ENCODE data around the gene SLC12A8.

SLC12A8 gene

DNA sequence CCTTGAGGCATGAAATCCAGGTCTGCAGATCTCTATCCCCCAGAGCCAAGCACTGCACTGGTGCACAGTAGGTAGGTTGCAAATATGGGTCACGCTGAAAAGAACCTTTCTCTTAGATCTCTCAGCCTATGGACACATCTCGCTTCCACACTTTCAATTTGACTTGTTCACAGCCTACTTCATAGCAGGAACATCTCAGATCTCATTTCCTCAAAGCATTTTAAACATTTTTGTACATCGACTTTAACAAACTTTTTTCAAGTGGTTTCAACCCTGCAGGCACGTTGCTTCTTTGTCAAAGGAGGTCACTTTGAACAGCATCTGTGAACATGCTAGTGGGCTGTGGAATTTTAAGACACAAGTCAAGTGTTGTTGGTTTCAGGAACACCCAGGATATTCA is 76.0 kb downstream of the SLC12A8 start:
- no peak for DNase-seq

DNA sequence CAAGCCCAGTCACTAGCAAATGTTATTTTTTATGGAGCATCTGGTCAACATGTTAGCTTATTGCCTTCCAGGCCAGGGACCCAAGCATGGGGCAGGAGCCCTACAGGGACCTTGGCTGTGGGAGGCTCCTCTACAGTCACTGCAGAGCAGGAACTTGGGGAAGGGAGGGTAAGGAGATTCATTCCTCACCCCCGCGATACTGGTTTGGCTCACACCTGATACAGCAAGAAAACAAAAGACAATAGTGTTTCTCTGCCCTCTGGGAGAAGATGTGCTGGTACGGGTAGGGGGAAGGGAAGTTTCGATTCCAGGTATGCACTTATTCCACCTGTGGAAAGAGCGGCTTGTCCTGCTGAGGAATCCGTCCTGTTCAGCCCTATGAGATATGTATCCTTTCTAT is 77.6 kb downstream of the SLC12A8 start:
- no peak for DNase-seq

GRCh38 chr3:125132815-125133214 is 79.7 kb downstream of the SLC12A8 start:
- DNase-seq = no peak

DNA sequence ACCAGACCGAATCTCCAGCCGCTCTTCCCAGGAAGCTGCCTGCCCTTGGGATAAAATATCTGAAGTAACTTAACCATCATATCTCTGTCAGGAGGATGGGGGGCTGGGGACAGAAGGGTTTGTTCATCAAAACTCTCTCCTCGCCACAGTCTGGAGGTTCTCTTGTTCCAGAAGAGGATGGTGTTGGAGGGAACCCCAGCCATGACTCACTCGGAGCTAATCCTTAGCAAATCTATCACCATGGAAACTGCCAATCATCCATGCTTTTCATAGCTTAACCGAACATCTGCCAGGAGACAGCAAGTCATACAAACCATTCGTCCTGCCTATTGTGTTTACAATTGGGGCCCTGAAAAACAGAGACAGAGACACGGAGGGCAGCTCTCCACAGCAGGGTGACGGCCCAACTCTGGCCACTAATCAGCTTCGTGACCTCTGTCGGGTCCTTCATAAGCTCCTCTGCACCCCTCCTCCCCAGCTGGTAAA is 83.0 kb downstream of the SLC12A8 start:
- no peak for DNase-seq

- no peak for DNase-seq
These were observed 83.6 kb downstream of the SLC12A8 start for GRCh38 chr3:125128861-125129501.

GRCh38 chr3:125126323-125126722 is 86.2 kb downstream of the SLC12A8 start:
- DNase-seq = no peak

GRCh38 chr3:125125821-125126245 is 86.7 kb downstream of the SLC12A8 start:
- DNase-seq = peak; percentile 55

GRCh38 chr3:125123451-125124305 is 88.9 kb downstream of the SLC12A8 start:
- DNase-seq = no peak

DNA sequence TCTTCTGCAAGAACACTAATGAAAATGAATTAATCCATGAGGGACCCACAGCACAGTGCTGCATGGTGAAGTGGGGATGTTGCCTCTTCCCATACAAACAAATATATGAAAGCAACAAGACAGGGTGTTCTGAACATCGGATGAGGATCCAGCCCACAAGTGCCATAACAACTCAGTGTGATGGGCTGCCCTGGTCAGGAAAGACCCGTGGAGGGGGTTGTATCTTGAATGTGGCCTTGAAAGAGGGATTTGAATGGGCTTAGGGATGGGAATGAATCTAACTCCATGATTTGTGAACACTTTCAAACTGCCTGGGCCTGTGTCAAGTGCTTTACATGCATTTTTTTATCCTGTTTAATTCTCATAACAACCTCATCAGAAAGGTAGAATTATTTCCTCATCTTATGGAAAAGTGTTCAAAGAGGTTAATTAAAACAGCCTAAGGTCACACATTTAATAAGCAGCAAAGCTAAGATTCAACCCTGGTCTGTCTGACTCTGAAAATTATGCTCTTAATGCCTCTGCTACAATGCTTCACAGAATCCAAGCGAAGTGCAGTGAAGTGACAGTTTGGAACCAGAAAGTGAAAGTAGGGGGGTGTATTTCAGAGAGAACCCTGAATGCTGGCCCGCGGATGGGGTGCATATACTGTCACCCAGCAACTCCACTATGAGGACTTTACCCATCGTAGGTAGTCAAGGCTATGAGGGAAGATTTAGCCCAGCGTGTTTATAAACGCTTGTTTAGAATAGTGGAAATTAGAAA is 91.1 kb downstream of the SLC12A8 start:
- DNase-seq = no peak

DNA sequence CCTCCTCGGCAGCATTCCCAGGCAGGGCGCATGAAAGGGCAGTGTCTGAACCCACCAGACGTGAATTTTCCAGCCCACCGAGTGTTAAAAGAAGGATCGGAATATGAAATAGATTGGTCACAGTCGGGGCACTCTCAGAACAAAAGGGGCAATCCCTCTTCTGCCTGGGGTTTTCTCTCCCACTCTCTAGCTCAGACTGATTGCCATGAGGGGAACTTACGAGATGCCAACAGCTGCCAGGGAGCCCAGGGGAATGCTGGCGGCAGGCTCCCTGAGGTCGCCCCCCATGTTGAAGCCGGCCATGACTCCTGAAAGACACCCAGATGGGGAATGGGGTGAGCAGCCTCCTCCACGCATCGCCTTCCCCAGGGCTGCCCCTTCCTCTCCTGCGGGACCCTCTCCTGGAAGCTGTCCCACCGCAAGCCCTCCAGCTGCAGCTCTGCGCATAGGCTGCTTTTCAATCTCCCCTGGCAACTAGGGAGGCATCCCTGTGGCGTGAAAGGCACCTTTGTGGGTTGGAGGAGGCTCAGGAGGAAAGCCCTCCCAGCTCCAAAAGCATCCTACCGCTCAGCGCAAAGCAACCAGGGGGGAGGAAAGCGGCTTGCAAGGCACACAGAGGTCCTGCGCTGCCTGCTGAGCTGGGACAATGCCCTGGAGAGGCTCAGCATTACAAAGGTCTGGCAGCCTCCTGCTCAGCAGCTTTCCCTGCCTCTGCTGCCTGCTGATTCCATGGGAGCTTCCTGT is 92.0 kb downstream of the SLC12A8 start:
- no peak for DNase-seq

GRCh38 chr3:125119752-125120378 is 92.7 kb downstream of the SLC12A8 start:
- DNase-seq = no peak

- DNase-seq = no peak
These were observed 93.9 kb downstream of the SLC12A8 start for GRCh38 chr3:125118600-125118999.

DNA sequence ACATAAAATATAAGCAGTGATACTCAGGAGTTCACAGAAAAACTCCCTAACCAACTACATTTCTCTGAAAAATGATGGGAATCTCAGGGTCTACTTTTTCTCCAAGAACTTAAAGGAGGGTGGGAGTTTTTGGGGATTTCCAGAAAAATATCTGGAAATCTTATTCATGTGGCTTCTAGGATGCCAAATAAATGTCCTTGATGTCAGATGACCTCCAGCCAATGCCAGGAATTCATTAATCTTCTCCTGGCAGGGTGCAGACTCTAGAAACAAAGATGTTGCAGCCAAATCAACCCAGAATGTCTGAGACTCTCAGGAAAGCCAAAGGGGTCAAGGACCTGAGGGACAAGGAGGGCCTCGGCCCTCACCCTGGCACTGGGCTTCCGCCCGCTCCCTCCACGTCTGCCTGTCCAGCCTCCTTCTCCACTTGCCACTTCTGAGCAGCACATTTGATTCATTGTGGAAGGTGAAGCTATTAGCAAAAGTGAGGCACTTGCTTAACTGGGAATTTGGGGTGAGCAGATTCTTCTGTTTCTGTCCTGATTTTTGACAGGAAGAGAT is 94.8 kb downstream of the SLC12A8 start:
- DNase-seq = no peak

DNA sequence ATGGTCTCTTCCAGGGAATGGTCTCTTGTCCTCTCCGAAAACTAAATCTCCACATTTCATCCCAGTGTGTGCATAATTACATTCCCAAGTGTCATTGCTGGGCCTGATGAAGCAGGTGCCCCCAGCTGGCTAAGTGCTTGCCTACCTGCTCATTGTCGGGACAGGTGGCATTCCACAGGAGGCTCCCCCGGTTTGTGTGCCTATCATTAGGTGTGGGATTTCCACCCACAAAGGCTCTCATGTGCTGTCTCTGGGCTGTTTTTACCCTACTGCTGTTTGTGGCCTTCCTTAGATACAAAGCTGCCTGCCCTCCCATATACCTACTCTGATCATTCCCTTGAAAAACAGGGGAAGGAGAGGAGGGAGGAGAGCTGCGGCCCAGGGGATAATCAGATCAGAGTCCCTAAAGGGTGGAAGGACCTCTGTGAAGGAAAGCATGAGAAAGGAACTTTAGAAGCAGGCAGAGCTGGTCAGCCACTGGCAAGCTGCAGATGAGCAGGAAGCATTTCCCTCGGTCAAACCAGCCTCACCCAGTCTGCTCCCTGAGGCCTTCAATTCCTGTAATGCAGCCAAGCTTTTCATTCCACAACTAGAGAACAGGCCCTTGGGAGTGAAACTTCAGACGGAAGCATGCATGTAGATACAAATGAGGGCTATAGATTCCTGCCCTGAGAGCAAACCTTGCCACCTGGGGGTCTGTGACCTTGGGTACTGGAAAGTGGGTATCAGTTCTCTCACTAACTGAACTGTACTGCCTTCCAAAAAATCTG is 96.1 kb downstream of the SLC12A8 start:
- no peak for DNase-seq

GRCh38 chr3:125115640-125116039 is 96.9 kb downstream of the SLC12A8 start:
- DNase-seq = no peak

GRCh38 chr3:125112981-125113380 is 99.6 kb downstream of the SLC12A8 start:
- DNase-seq = no peak

GRCh38 chr3:125110876-125111480 is 101.6 kb downstream of the SLC12A8 start:
- DNase-seq = no peak

DNA sequence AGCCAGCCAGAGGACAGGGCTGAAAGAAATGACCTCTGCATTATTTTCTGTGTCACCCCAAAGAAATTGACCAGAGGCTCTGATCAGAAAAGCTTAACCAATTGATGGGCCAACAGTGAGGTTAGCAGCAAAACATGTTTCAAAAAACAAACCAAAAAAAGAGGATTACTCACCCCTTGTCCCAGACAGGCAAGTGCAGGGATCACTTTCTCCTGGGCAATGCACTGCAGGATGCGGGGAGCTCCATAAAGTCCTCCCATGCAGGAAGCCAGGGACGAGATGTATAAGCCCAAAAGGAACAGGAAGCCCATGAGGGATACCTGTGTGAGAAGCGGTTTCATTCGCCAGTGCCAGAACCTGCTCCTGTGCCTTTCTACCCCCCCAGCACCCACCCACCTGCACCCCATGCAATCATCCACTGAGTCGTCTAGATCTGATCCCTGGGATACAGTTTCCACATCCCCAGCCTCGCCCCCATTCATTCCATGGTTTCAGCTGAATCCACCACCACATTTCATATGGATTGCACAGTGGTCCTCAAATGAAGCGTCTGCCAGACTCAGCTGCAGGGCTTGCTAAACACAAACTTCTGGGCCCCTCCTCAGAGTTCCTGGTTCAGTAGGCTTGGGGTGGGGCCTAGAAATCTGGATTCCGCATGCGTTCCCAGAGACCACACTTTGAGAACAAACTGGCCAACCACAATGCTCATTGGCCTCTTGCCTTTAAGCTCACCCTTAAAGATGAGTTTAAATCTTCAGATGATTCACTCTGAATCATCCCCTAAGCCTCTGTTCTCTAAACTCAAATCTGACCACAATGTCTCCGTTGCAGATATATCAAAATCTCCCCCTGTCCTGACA is 102.3 kb downstream of the SLC12A8 start:
- peak; percentile 61 for DNase-seq

DNA sequence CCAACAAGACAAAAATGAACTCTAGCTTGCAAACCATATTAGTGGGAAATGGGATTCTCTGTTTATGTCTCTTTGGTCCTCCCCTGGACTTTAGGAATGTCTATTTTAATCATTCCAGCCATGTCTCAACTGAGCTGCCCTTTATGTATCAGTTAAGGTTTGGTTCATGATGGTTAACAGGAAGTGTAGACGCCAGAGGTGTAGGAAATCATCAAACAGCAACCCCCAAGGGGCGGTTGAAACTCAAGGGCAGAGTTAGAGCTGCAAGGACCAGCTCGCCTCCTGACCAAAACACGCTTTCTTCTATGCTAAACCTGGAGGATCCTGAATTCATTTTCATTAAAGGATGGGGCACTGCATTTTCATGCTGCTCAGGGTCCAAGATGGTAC is 103.0 kb downstream of the SLC12A8 start:
- no peak for DNase-seq

Measured in activated CD4-positive, alpha-beta T cell treated with anti-CD3 and anti-CD28 coated beads, Interleukin-2, Interleukin-6, amounts not matched to agents 100 ng/mL and 50 ng/mL, durations not matched to agents 16 hours and 8 hours (primary cell).